ENCODE data around the gene THEMIS2. TPM values are rescaled to one million over a fixed set of nuclear protein-coding genes. Genes with fewer than 3 reads are reported as not detected.

The THEMIS2 gene
- total and polyA plus RNA-seq, 2 of the 8 experiments (the other 6 are each of a cell fraction or from before 2014, with no cell fraction given) = 12.4 to 28.0 TPM

DNA sequence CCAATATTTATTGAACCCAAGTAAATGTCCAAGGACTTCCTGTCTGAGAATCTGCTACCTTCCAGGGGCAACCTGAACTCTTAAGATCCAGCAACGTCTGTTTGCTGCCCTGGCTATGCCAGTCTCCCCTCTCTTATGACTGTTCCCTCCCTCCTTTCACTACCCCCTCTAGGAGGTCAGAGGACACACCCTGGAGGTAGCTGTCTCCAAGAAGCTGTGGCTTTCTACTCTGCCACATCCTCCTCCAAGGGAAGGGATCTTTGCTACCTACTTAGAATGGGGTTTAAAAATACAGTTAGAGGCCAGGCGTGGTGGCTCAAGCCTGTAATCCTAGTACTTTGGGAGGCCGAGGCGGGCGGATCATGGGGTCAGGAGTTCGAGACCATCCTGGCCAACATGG is 58.8 kb downstream of the THEMIS2 start:
- H3K23me2 ChIP-seq (ENCODE audit: low read depth, low read length) = peaks cover 11% of the 10 kb centered on the region
- no peaks in the 10 kb centered on the region for H3K36me3 ChIP-seq (ENCODE audit: control insufficient read depth in 2 of 4, insufficient read depth in 4 of 4, low read length in 3 of 4)
- H3K4me3 ChIP-seq (ENCODE audit: extremely low read depth in 1 of 4, insufficient read depth in 2 of 4, low read depth in 3 of 4, low read length in 4 of 4) = no peak overlapping the region
- H4K20me1 ChIP-seq (replicated peaks in 1 of 2; ENCODE audit: control insufficient read depth in 1 of 2, insufficient read depth in 2 of 2, low read length in 2 of 2) = no peaks in the 10 kb centered on the region
- H2AK5ac ChIP-seq (ENCODE audit: low read depth, low read length) = no peak overlapping the region
- peaks cover 0 to 9% of the 10 kb centered on the region in 2 experiments; a peak in 3 of 4 replicates for H3K79me2 ChIP-seq (ENCODE audit: control insufficient read depth in 1 of 2, insufficient read depth in 2 of 2, low read length in 2 of 2)
- FAIRE-seq (no peak), DNase-seq (ENCODE audit: low read depth in 1 of 2, low spot score in 2 of 2) (no peak)
- H4K8ac ChIP-seq (ENCODE audit: extremely low read depth, insufficient read depth, low read length) = no peak overlapping the region
- no peak overlapping the region for H2BK12ac ChIP-seq (ENCODE audit: low read depth, low read length)
- POLR2A ChIA-PET (ENCODE audit: partially characterized antibody) = interaction anchor here (0.9 to 1.4 kb wide), 3 partner anchors 8 to 25 kb away, joined by 3 read pairs; no protein-coding TSS in a partner anchor
- CTCF ChIA-PET (ENCODE audit: partially characterized antibody) = interaction anchor here (1.5 to 3.7 kb wide), 3 partner anchors 9 to 52 kb away, joined by 4 to 17 read pairs (median 5); no protein-coding TSS in a partner anchor
- H2AFZ ChIP-seq (ENCODE audit: low read length) = no peak overlapping the region
- H2BK15ac ChIP-seq (ENCODE audit: low read length) = no peak overlapping the region
- peaks cover 3 to 9% (median 8%) of the 10 kb centered on the region in 4 experiments; a peak in 6 of 7 replicates for H3K4me1 ChIP-seq (replicated peaks in 1 of 4; ENCODE audit: control insufficient read depth in 3 of 4, insufficient read depth in 4 of 4, low read length in 3 of 4)
- no peak overlapping the region for H3K27ac ChIP-seq (ENCODE audit: low read depth, low read length)
- H4K91ac ChIP-seq (replicated peaks; ENCODE audit: insufficient read length, low read length) = no peak overlapping the region
- H3K56ac ChIP-seq (replicated peaks; ENCODE audit: insufficient read length, low read depth, low read length) = no peak overlapping the region
- H3K23ac ChIP-seq (ENCODE audit: insufficient read length) = no peak overlapping the region
- peaks cover 5% of the 10 kb centered on the region; the same call in 1 of the 2 replicates for H3K79me1 ChIP-seq (ENCODE audit: low read depth, low read length)
- H3K27me3 ChIP-seq (replicated peaks in 1 of 4; ENCODE audit: control insufficient read depth in 3 of 4, extremely low read depth in 1 of 4, insufficient read depth in 3 of 4, low read length in 3 of 4) = no peaks in the 10 kb centered on the region
- H3K18ac ChIP-seq (ENCODE audit: extremely low read depth, low read length) = no peak overlapping the region
- H3K14ac ChIP-seq (ENCODE audit: insufficient read length) = no peak overlapping the region
- H2BK120ac ChIP-seq (replicated peaks; ENCODE audit: low read depth, low read length) = no peak overlapping the region
- WGBS, 2 experiments (ENCODE audit: extremely low coverage in 1 of 2, insufficient coverage in 1 of 2, insufficient read length in 1 of 2, insufficient replicate concordance in 2 of 2, low coverage in 1 of 2, low lambda C conversion rate in 2 of 2, missing lambda C conversion rate in 1 of 2) = 95% methylated on average over 6 of the region's 6 CpGs; no CpG with 5 or more reads in 1 of the 2 experiments
- H2BK5ac ChIP-seq (ENCODE audit: low read depth, low read length) = no peak overlapping the region
- no peak overlapping the region for H3K4ac ChIP-seq (replicated peaks; ENCODE audit: insufficient read length, low read depth, low read length)
- no peaks in the 10 kb centered on the region for H3K9me3 ChIP-seq (ENCODE audit: insufficient read depth in 2 of 2, low read depth in 1 of 2, low read length in 1 of 2)
- H3K4me2 ChIP-seq (ENCODE audit: insufficient read depth in 1 of 2, low read depth in 2 of 2, low read length in 2 of 2) = no peak overlapping the region
- H2BK20ac ChIP-seq (ENCODE audit: low read length) = no peak overlapping the region
- H4K5ac ChIP-seq (ENCODE audit: insufficient read length, low read depth, low read length) = no peak overlapping the region
- H3K9ac ChIP-seq (replicated peaks in 1 of 4; ENCODE audit: extremely low read depth in 1 of 4, low read depth in 3 of 4, low read length in 3 of 4) = no peak overlapping the region
- TF ChIP-seq TCF12 (IDR thresholded peaks at IDR 0.05; ENCODE audit: low read depth, low read length) = no peak
- no peak for TF ChIP-seq BACH1 (IDR thresholded peaks at IDR 0.05; ENCODE audit: low read length)
- TF ChIP-seq CBX5 (IDR thresholded peaks at IDR 0.05; ENCODE audit: low read depth, low read length) = no peak
- TF ChIP-seq GABPA (IDR thresholded peaks at IDR 0.05; ENCODE audit: borderline replicate concordance, insufficient read depth, low read length) = no peak
- no peak for TF ChIP-seq FOSL1 (IDR thresholded peaks at IDR 0.05; ENCODE audit: insufficient read depth, low read depth, low read length)
- TF ChIP-seq SAP30 (IDR thresholded peaks at IDR 0.05; ENCODE audit: insufficient read depth, insufficient replicate concordance, low read length) = no peak
- TF ChIP-seq, protein P1, sequence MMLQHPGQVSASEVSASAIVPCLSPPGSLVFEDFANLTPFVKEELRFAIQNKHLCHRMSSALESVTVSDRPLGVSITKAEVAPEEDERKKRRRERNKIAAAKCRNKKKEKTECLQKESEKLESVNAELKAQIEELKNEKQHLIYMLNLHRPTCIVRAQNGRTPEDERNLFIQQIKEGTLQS (IDR thresholded peaks at IDR 0.05; ENCODE audit: insufficient read depth, low read depth, low read length) = no peak
- TF ChIP-seq RBBP5 (IDR thresholded peaks at IDR 0.05; ENCODE audit: borderline replicate concordance, low read depth, low read length) = no peak
- TF ChIP-seq RNF2 (IDR thresholded peaks at IDR 0.05; ENCODE audit: borderline replicate concordance, low read depth, low read length, missing control alignments, poor library complexity, severe bottlenecking) = no peak
- no peak for TF ChIP-seq SIX5 (IDR thresholded peaks at IDR 0.05; ENCODE audit: low read depth, low read length)
- no peak for TF ChIP-seq RXRA (IDR thresholded peaks at IDR 0.05; ENCODE audit: insufficient read depth, low read depth, low read length)
